Activated CD4-positive, alpha-beta T cell treated with anti-CD3 and anti-CD28 coated beads, Interleukin-2, amount 10 ng/mL, durations not matched to agents 24 days and 14 days (primary cell): ENCODE data around the gene QSOX2. TPM values are rescaled to one million over a fixed set of nuclear protein-coding genes. Genes with fewer than 3 reads are reported as not detected.

Experiments used
- DNase-seq: peaks from one replicate; pipeline ENCODE4 v3.0.0; 2022
- H3K27ac Mint-ChIP-seq: one replicate; pipeline ENCODE4 v1.8.0; 2022; ENCODE audit warnings: mild to moderate bottlenecking, mixed read lengths
- H3K27me3 Mint-ChIP-seq: one replicate; pipeline ENCODE4 v1.8.0; 2022; ENCODE audit warnings: mixed read lengths
- H3K36me3 Mint-ChIP-seq: one replicate; pipeline ENCODE4 v1.8.0; 2022; ENCODE audit warnings: low read depth, mild to moderate bottlenecking, mixed read lengths
- H3K4me1 Mint-ChIP-seq: one replicate; pipeline ENCODE4 v1.8.0; 2021; ENCODE audit warnings: mixed read lengths
- H3K4me3 Mint-ChIP-seq: one replicate; pipeline ENCODE4 v1.8.0; 2022; ENCODE audit warnings: mild to moderate bottlenecking, moderate library complexity, mixed read lengths
- H3K9me3 Mint-ChIP-seq: one replicate; pipeline ENCODE4 v1.8.0; 2021; ENCODE audit warnings: mixed read lengths
- intact Hi-C: fragments of 100-400 bp; cut with micrococcal nuclease; formaldehyde crosslinking; loops from one replicate; pipeline ENCODE4 v1.15.1; 2023
- total RNA-seq: library from RNA; stranded (reverse); gene quantifications from 2 replicates; pipeline ENCODE4 v1.2.3, GENCODE V29; 2022

QSOX2 gene
- total RNA-seq, 1 donor from 2014 or later = 28.0 TPM

GRCh38 chr9:136226680-136227407 is 18.8 kb downstream of the QSOX2 start:
- no peak overlapping the region for H3K27ac Mint-ChIP-seq
- intact Hi-C loops = no loop called here
- H3K4me3 Mint-ChIP-seq = no peak overlapping the region
- DNase-seq = no peak
- H3K27me3 Mint-ChIP-seq = no peaks in the 10 kb centered on the region
- H3K36me3 Mint-ChIP-seq = peaks cover 22% of the 10 kb centered on the region
- H3K9me3 Mint-ChIP-seq = no peaks in the 10 kb centered on the region
- peaks cover 16% of the 10 kb centered on the region for H3K4me1 Mint-ChIP-seq

- H3K4me1 Mint-ChIP-seq = peaks cover 11% of the 10 kb centered on the region
- DNase-seq = peak; percentile 90
- H3K9me3 Mint-ChIP-seq = no peaks in the 10 kb centered on the region
- intact Hi-C loops = no loop called here
- H3K4me3 Mint-ChIP-seq = no peak overlapping the region
- H3K36me3 Mint-ChIP-seq = peaks cover 26% of the 10 kb centered on the region
- H3K27me3 Mint-ChIP-seq = no peaks in the 10 kb centered on the region
- H3K27ac Mint-ChIP-seq = no peak overlapping the region
Observed at GRCh38 chr9:136225748-136226679, 19.6 kb downstream of the QSOX2 start.

GRCh38 chr9:136225366-136225747 is 20.3 kb downstream of the QSOX2 start:
- H3K27me3 Mint-ChIP-seq = no peaks in the 10 kb centered on the region
- no peak overlapping the region for H3K4me3 Mint-ChIP-seq
- H3K36me3 Mint-ChIP-seq = peaks cover 28% of the 10 kb centered on the region
- intact Hi-C loops = no loop called here
- DNase-seq = no peak
- peaks cover 10% of the 10 kb centered on the region for H3K4me1 Mint-ChIP-seq
- no peak overlapping the region for H3K27ac Mint-ChIP-seq
- H3K9me3 Mint-ChIP-seq = no peaks in the 10 kb centered on the region

- Mint-ChIP-seq H3K27me3 (no peaks in the 10 kb centered on the region), H3K36me3 (peaks cover 29% of the 10 kb centered on the region), H3K9me3 (no peaks in the 10 kb centered on the region), H3K4me1 (peaks cover 9% of the 10 kb centered on the region), H3K4me3 (no peak overlapping the region), H3K27ac (no peak overlapping the region)
- intact Hi-C loops = no loop called here
- no peak for DNase-seq
Observed at GRCh38 chr9:136223871-136224640, 21.6 kb downstream of the QSOX2 start.

GRCh38 chr9:136222906-136223285 is 22.7 kb downstream of the QSOX2 start:
- Mint-ChIP-seq H3K4me3 (no peak overlapping the region), H3K4me1 (peaks cover 5% of the 10 kb centered on the region), H3K27ac (no peak overlapping the region), H3K27me3 (no peaks in the 10 kb centered on the region), H3K9me3 (no peaks in the 10 kb centered on the region), H3K36me3 (peaks cover 36% of the 10 kb centered on the region)
- intact Hi-C loops = no loop called here
- no peak for DNase-seq

- Mint-ChIP-seq H3K36me3 (peaks cover 36% of the 10 kb centered on the region), H3K4me3 (no peak overlapping the region), H3K27me3 (no peaks in the 10 kb centered on the region), H3K4me1 (peaks cover 5% of the 10 kb centered on the region), H3K27ac (no peak overlapping the region), H3K9me3 (no peaks in the 10 kb centered on the region)
- DNase-seq = no peak
- intact Hi-C loops = no loop called here
Observed at GRCh38 chr9:136222166-136222905, 23.3 kb downstream of the QSOX2 start.

- H3K27me3 Mint-ChIP-seq = no peaks in the 10 kb centered on the region
- no peak overlapping the region for H3K4me3 Mint-ChIP-seq
- H3K36me3 Mint-ChIP-seq = peaks cover 43% of the 10 kb centered on the region
- DNase-seq = no peak
- intact Hi-C loops = no loop called here
- peaks cover 5% of the 10 kb centered on the region for H3K4me1 Mint-ChIP-seq
- no peak overlapping the region for H3K27ac Mint-ChIP-seq
- H3K9me3 Mint-ChIP-seq = no peaks in the 10 kb centered on the region
Observed at GRCh38 chr9:136220017-136220729, 25.4 kb downstream of the QSOX2 start.

GRCh38 chr9:136219276-136219675 is 26.3 kb downstream of the QSOX2 start:
- Mint-ChIP-seq H3K27me3 (no peaks in the 10 kb centered on the region), H3K36me3 (peaks cover 49% of the 10 kb centered on the region), H3K9me3 (no peaks in the 10 kb centered on the region), H3K4me3 (no peak overlapping the region), H3K27ac (no peak overlapping the region), H3K4me1 (peaks cover 5% of the 10 kb centered on the region)
- no peak for DNase-seq
- intact Hi-C loops = no loop called here

- Mint-ChIP-seq H3K9me3 (no peaks in the 10 kb centered on the region), H3K27ac (no peak overlapping the region), H3K4me3 (no peak overlapping the region), H3K27me3 (no peaks in the 10 kb centered on the region), H3K4me1 (peaks cover 5% of the 10 kb centered on the region), H3K36me3 (peaks cover 50% of the 10 kb centered on the region)
- intact Hi-C loops = no loop called here
- DNase-seq = no peak
Observed at GRCh38 chr9:136218673-136219072, 26.9 kb downstream of the QSOX2 start.

- no peak for DNase-seq
- H3K4me3 Mint-ChIP-seq = no peak overlapping the region
- no peaks in the 10 kb centered on the region for H3K27me3 Mint-ChIP-seq
- peaks cover 5% of the 10 kb centered on the region for H3K4me1 Mint-ChIP-seq
- peaks cover 50% of the 10 kb centered on the region for H3K36me3 Mint-ChIP-seq
- H3K9me3 Mint-ChIP-seq = no peaks in the 10 kb centered on the region
- no peak overlapping the region for H3K27ac Mint-ChIP-seq
- intact Hi-C loops = no loop called here
Observed at GRCh38 chr9:136218271-136218670, 27.3 kb downstream of the QSOX2 start.

- Mint-ChIP-seq H3K4me3 (no peak overlapping the region), H3K27ac (no peak overlapping the region), H3K27me3 (no peaks in the 10 kb centered on the region), H3K4me1 (peaks cover 5% of the 10 kb centered on the region), H3K9me3 (no peaks in the 10 kb centered on the region), H3K36me3 (peaks cover 53% of the 10 kb centered on the region)
- intact Hi-C loops = no loop called here
- no peak for DNase-seq
Observed at GRCh38 chr9:136216541-136217244, 28.9 kb downstream of the QSOX2 start.

GRCh38 chr9:136213733-136214132 is 31.9 kb downstream of the QSOX2 start:
- H3K9me3 Mint-ChIP-seq = no peaks in the 10 kb centered on the region
- H3K4me1 Mint-ChIP-seq = no peaks in the 10 kb centered on the region
- H3K36me3 Mint-ChIP-seq = peaks cover 52% of the 10 kb centered on the region
- no peak overlapping the region for H3K27ac Mint-ChIP-seq
- no peaks in the 10 kb centered on the region for H3K27me3 Mint-ChIP-seq
- intact Hi-C loops = no loop called here
- DNase-seq = no peak
- H3K4me3 Mint-ChIP-seq = no peak overlapping the region
